Mesenchymal stem cell (in vitro differentiated cells and primary cell): ENCODE measurements around the gene SHANK2.
A peak's percentile ranks its signal among the peaks of the same experiment; 100 is the strongest.

Source experiments
- DNase-seq: peaks from one replicate; pipeline ENCODE4 v3.0.0-alpha.2; 2013
- H2AFZ ChIP-seq: one replicate; pipeline ENCODE4 v1.6.1; 2013; ENCODE audit warnings: low read depth, mild to moderate bottlenecking, control low read depth, inconsistent platforms, low read length, moderate library complexity
- H2AK5ac ChIP-seq: 2 replicates; pipeline ENCODE4 v1.6.1; 2013; ENCODE audit warnings: low read length, moderate library complexity, mild to moderate bottlenecking, inconsistent platforms; ENCODE audit not compliant: severe bottlenecking
- H2BK120ac ChIP-seq: one replicate; pipeline ENCODE4 v1.6.1; 2013; ENCODE audit warnings: low read depth, mild to moderate bottlenecking, inconsistent platforms, low read length, moderate library complexity
- H2BK12ac ChIP-seq, 2 experiments: one replicate each; pipeline ENCODE4 v1.6.1; 2013; ENCODE audit warnings: inconsistent platforms in 2 of 2, low read length in 2 of 2, mild to moderate bottlenecking in 2 of 2, moderate library complexity in 2 of 2, control low read depth in 1 of 2
- H2BK15ac ChIP-seq: one replicate; pipeline ENCODE4 v1.6.1; 2013; ENCODE audit warnings: mild to moderate bottlenecking, low read depth, inconsistent platforms; ENCODE audit not compliant: poor library complexity, severe bottlenecking
- H2BK5ac ChIP-seq: 2 replicates; pipeline ENCODE4 v1.6.1; 2013; ENCODE audit warnings: low read depth, mild to moderate bottlenecking, low read length, control low read depth, inconsistent platforms; ENCODE audit not compliant: poor library complexity, severe bottlenecking
- H3K14ac ChIP-seq, 2 experiments: one replicate each; pipeline ENCODE4 v1.6.1; 2013; ENCODE audit warnings: inconsistent platforms in 2 of 2, low read length in 2 of 2, control low read depth in 1 of 2, mild to moderate bottlenecking in 1 of 2, moderate library complexity in 1 of 2
- H3K18ac ChIP-seq, 2 experiments: one replicate each; pipeline ENCODE4 v1.6.1; 2013; ENCODE audit warnings: inconsistent platforms in 2 of 2, low read length in 2 of 2, control low read depth in 1 of 2, low read depth in 1 of 2, mild to moderate bottlenecking in 1 of 2
- H3K23ac ChIP-seq, 2 experiments: one replicate each; pipeline ENCODE4 v1.6.1; 2013; ENCODE audit warnings: inconsistent platforms in 2 of 2, low read length in 2 of 2, mild to moderate bottlenecking in 2 of 2, moderate library complexity in 2 of 2, control low read depth in 1 of 2
- H3K27ac ChIP-seq: 2 replicates; pipeline ENCODE4 v1.5.1; 2013; ENCODE audit warnings: mild to moderate bottlenecking, moderate library complexity, low read length, control low read depth, inconsistent platforms; ENCODE audit not compliant: poor library complexity, severe bottlenecking
- H3K27me3 ChIP-seq, 2 experiments: 2 replicates each; pipeline versions ENCODE4 v1.6.1 to v1.7.0; 2013; ENCODE audit warnings: low read length in 2 of 2, mild to moderate bottlenecking in 2 of 2, moderate library complexity in 2 of 2, control low read depth in 1 of 2, inconsistent platforms in 1 of 2; ENCODE audit not compliant: control insufficient read depth in 1 of 2, insufficient read depth in 1 of 2
- H3K36me3 ChIP-seq, 2 experiments: 2 replicates each; pipeline versions ENCODE4 v1.6.1 to v1.7.0; 2013; ENCODE audit warnings: low read length in 2 of 2, control low read depth in 1 of 2, inconsistent platforms in 1 of 2, low read depth in 1 of 2, mild to moderate bottlenecking in 1 of 2; ENCODE audit not compliant: insufficient read depth in 2 of 2, control insufficient read depth in 1 of 2
- H3K4ac ChIP-seq, 2 experiments: one replicate each; pipeline ENCODE4 v1.6.1; 2013; ENCODE audit warnings: inconsistent platforms in 2 of 2, low read length in 2 of 2, mild to moderate bottlenecking in 2 of 2, moderate library complexity in 2 of 2, control low read depth in 1 of 2, low read depth in 1 of 2
- H3K4me1 ChIP-seq: 2 replicates; pipeline ENCODE4 v1.6.1; 2013; ENCODE audit warnings: low read depth, low read length, control low read depth; ENCODE audit not compliant: control insufficient read depth, insufficient read depth
- H3K4me2 ChIP-seq: 2 replicates; pipeline ENCODE4 v1.6.1; 2013; ENCODE audit warnings: low read length, mild to moderate bottlenecking, inconsistent platforms; ENCODE audit not compliant: poor library complexity, severe bottlenecking
- H3K4me3 ChIP-seq, 2 experiments: 2 replicates each; pipeline versions ENCODE4 v1.5.1 to v1.7.0; 2013; ENCODE audit warnings: low read length in 2 of 2, mild to moderate bottlenecking in 2 of 2, control low read depth in 1 of 2, low read depth in 1 of 2; ENCODE audit not compliant: insufficient read depth in 1 of 2
- H3K79me1 ChIP-seq: replicated peaks from 2 replicates; pipeline ENCODE4 v1.6.1; 2013; ENCODE audit warnings: mild to moderate bottlenecking, control low read depth, low read length, inconsistent platforms; ENCODE audit not compliant: poor library complexity, severe bottlenecking
- H3K9ac ChIP-seq: 2 replicates; pipeline ENCODE4 v1.7.0; 2013; ENCODE audit warnings: mild to moderate bottlenecking, low read length, moderate library complexity
- H3K9me3 ChIP-seq: 2 replicates; pipeline ENCODE4 v1.7.0; 2013; ENCODE audit warnings: mild to moderate bottlenecking, low read length; ENCODE audit not compliant: control insufficient read depth
- H4K8ac ChIP-seq: one replicate; pipeline ENCODE4 v1.6.1; 2013; ENCODE audit warnings: inconsistent platforms, mild to moderate bottlenecking, low read length, moderate library complexity
- H4K91ac ChIP-seq: one replicate; pipeline ENCODE4 v1.6.1; 2013; ENCODE audit warnings: mild to moderate bottlenecking, low read length, inconsistent platforms
- WGBS: methylation state at CpG from one replicate; pipeline ENCODE4 v1.1.7; 2013; ENCODE audit warnings: mixed read lengths; 5-methylcytosine and 5-hydroxymethylcytosine counted together

SHANK2 gene

GRCh38 chr11:71206186-71206585 is 46.2 kb downstream of the SHANK2 start:
- Histone ChIP-seq H3K4ac (no peak overlapping the region), H2BK15ac (no peak overlapping the region), H3K79me1 (peaks cover 14% of the 10 kb centered on the region), H3K9ac (peak overlapping the region; percentile 59), H3K18ac (no peak overlapping the region), H3K9me3 (no peaks in the 10 kb centered on the region), H3K4me3 (peak overlapping the region in 1 of 2 experiments; percentile 63), H2BK12ac (no peak overlapping the region), H3K36me3 (peaks cover 0 to 16% of the 10 kb centered on the region in 2 experiments), H2BK5ac (no peak overlapping the region), H3K4me2 (peak overlapping the region; percentile 3), H3K4me1 (peaks cover 32% of the 10 kb centered on the region), H3K23ac (no peak overlapping the region), H2BK120ac (no peak overlapping the region), H3K27ac (peak overlapping the region; percentile 41), H2AK5ac (no peak overlapping the region), H3K14ac (no peak overlapping the region), H4K91ac (no peak overlapping the region), H4K8ac (no peak overlapping the region), H3K27me3 (no peaks in the 10 kb centered on the region), H2AFZ (no peak overlapping the region)
- 5% methylated on average over 16 of the region's 17 CpGs for WGBS
- peak; percentile 91 for DNase-seq

GRCh38 chr11:71204748-71205664 is 47.4 kb downstream of the SHANK2 start:
- Histone ChIP-seq H3K4me3 (no peak overlapping the region), H3K14ac (peak overlapping the region in 1 of 2 experiments; percentile 49), H4K8ac (peak overlapping the region; percentile 5), H3K18ac (peak overlapping the region; percentile 17 to 58), H2BK5ac (no peak overlapping the region), H3K4me2 (no peak overlapping the region), H2AK5ac (no peak overlapping the region), H3K4ac (peak overlapping the region in 1 of 2 experiments; percentile 4), H3K9me3 (no peaks in the 10 kb centered on the region), H3K79me1 (peaks cover 10% of the 10 kb centered on the region), H2BK15ac (no peak overlapping the region), H2AFZ (no peak overlapping the region), H3K9ac (no peak overlapping the region), H3K27me3 (no peaks in the 10 kb centered on the region), H3K27ac (no peak overlapping the region), H3K23ac (no peak overlapping the region), H3K4me1 (peaks cover 32% of the 10 kb centered on the region), H4K91ac (peak overlapping the region; percentile 71), H2BK12ac (peak overlapping the region; percentile 17 to 18), H2BK120ac (no peak overlapping the region), H3K36me3 (peaks cover 0 to 18% of the 10 kb centered on the region in 2 experiments)
- peak; percentile 39 for DNase-seq
- 85% methylated on average over 15 of the region's 18 CpGs for WGBS

- no peak overlapping the region for H3K4me3 ChIP-seq
- peaks cover 32% of the 10 kb centered on the region for H3K4me1 ChIP-seq
- no peaks in the 10 kb centered on the region for H3K27me3 ChIP-seq
- no peak overlapping the region for H3K4me2 ChIP-seq
- no peak overlapping the region for H3K9ac ChIP-seq
- 94% methylated on average over 15 of the region's 16 CpGs for WGBS
- no peaks in the 10 kb centered on the region for H3K9me3 ChIP-seq
- H3K36me3 ChIP-seq, result peaks cover 0 to 11% of the 10 kb centered on the region in 2 experiments
- peaks cover 9% of the 10 kb centered on the region for H3K79me1 ChIP-seq
- H3K23ac ChIP-seq, result no peak overlapping the region
- peak overlapping the region in 1 of 2 experiments; percentile 52 for H3K4ac ChIP-seq
- peak overlapping the region; percentile 11 to 30 for H3K18ac ChIP-seq
- DNase-seq, result no peak
- H2AFZ ChIP-seq, result no peak overlapping the region
- H4K8ac ChIP-seq, result no peak overlapping the region
- no peak overlapping the region for H2BK5ac ChIP-seq
- H2BK120ac ChIP-seq, result no peak overlapping the region
- H2AK5ac ChIP-seq, result no peak overlapping the region
- H2BK15ac ChIP-seq, result no peak overlapping the region
- peak overlapping the region in 1 of 2 experiments; percentile 36 for H3K14ac ChIP-seq
- H4K91ac ChIP-seq, result peak overlapping the region; percentile 55
- H3K27ac ChIP-seq, result no peak overlapping the region
- peak overlapping the region in 1 of 2 experiments; percentile 21 for H2BK12ac ChIP-seq
Measured at GRCh38 chr11:71204294-71204693, 48.1 kb downstream of the SHANK2 start.

GRCh38 chr11:71203681-71204080 is 48.7 kb downstream of the SHANK2 start:
- H3K9ac ChIP-seq, result no peak overlapping the region
- peaks cover 9% of the 10 kb centered on the region for H3K79me1 ChIP-seq
- no peak overlapping the region for H2BK120ac ChIP-seq
- H4K91ac ChIP-seq, result no peak overlapping the region
- H3K4me3 ChIP-seq, result no peak overlapping the region
- H2BK5ac ChIP-seq, result no peak overlapping the region
- no peak overlapping the region for H3K23ac ChIP-seq
- H3K36me3 ChIP-seq, result peaks cover 0 to 7% of the 10 kb centered on the region in 2 experiments
- no peak overlapping the region for H2AFZ ChIP-seq
- no peak overlapping the region for H3K4ac ChIP-seq
- H3K4me2 ChIP-seq, result no peak overlapping the region
- no peak overlapping the region for H2BK12ac ChIP-seq
- H3K14ac ChIP-seq, result no peak overlapping the region
- H4K8ac ChIP-seq, result no peak overlapping the region
- WGBS, result 93% methylated on average over 11 of the region's 11 CpGs
- no peak overlapping the region for H2BK15ac ChIP-seq
- H3K9me3 ChIP-seq, result no peaks in the 10 kb centered on the region
- no peak overlapping the region for H3K27ac ChIP-seq
- no peak for DNase-seq
- H3K4me1 ChIP-seq, result peaks cover 32% of the 10 kb centered on the region
- H3K18ac ChIP-seq, result no peak overlapping the region
- H3K27me3 ChIP-seq, result no peaks in the 10 kb centered on the region
- no peak overlapping the region for H2AK5ac ChIP-seq
